SK-N-MC (cell line): ENCODE results near the gene FBXO39.

Source experiments
- EZH2 ChIP-seq: fragments of 200-600 bp; sonication (generic); IDR thresholded peaks from one replicate; pipeline ENCODE4 v1.6.1; 2017; ENCODE audit warnings: antibody characterized with exemption
- FOXP2 ChIP-seq: optimal IDR thresholded peaks from 2 replicates; pipeline ENCODE3; 2011; ENCODE audit warnings: mild to moderate bottlenecking, moderate library complexity; ENCODE audit not compliant: insufficient read depth; ENCODE audit errors: extremely low read length, control extremely low read depth
- POLR2AphosphoS5 ChIP-seq: IDR thresholded peaks from 2 replicates; pipeline ENCODE4 v1.6.1; 2012; ENCODE audit warnings: mild to moderate bottlenecking, low read depth, low read length, borderline replicate concordance

GRCh38 chr17:6752068-6752909 lies 23.7 kb upstream of the FBXO39 start:
- TF ChIP-seq EZH2, result no peak
- TF ChIP-seq POLR2AphosphoS5, result no peak
- TF ChIP-seq FOXP2, result no peak
